ENCODE results near the gene THRAP3. TPM values are rescaled to one million over a fixed set of nuclear protein-coding genes. Genes with fewer than 3 reads are reported as not detected.

Gene THRAP3
- total RNA-seq, 1 experiment from 2014 or later, result 133 TPM

GRCh38 chr1:36349839-36350238 lies 125.6 kb downstream of the THRAP3 start:
- Histone ChIP-seq H3K4me1 (ENCODE audit: insufficient read depth, low read length, poor library complexity, severe bottlenecking) (peaks cover 19% of the 10 kb centered on the region), H3K4me3 (ENCODE audit: low read depth, low read length, poor library complexity, severe bottlenecking) (no peak overlapping the region), H3K27ac (ENCODE audit: low read depth, low read length, poor library complexity, severe bottlenecking) (no peak overlapping the region), H3K27me3 (replicated peaks; ENCODE audit: insufficient read depth, low read depth, low read length, poor library complexity) (no peaks in the 10 kb centered on the region), H3K9me3 (ENCODE audit: low read depth, low read length, poor library complexity, severe bottlenecking) (no peaks in the 10 kb centered on the region), H3K36me3 (ENCODE audit: insufficient read depth, low read length, poor library complexity, severe bottlenecking) (peaks cover 58% of the 10 kb centered on the region)
- intact Hi-C loops (cut with micrococcal nuclease; ENCODE audit: unreplicated experiment), result no loop called here
- CTCF ChIA-PET, result no interaction called here
- POLR2A ChIA-PET (ENCODE audit: low non-redundant PET), result no interaction called here
- no peak for DNase-seq (ENCODE audit: low spot score)
- no TSS peak for BruUV-seq (replicated peaks)
- no peak for TF ChIP-seq CTCF (conservative IDR thresholded peaks at IDR 0.05; ENCODE audit: low read depth, low read length)
- no peak for TF ChIP-seq EZH2 (IDR thresholded peaks at IDR 0.05; ENCODE audit: borderline replicate concordance, low read depth, low read length, poor library complexity, severe bottlenecking)

GRCh38 chr1:36350659-36351226 lies 126.5 kb downstream of the THRAP3 start:
- TF ChIP-seq EZH2 (IDR thresholded peaks at IDR 0.05; ENCODE audit: borderline replicate concordance, low read depth, low read length, poor library complexity, severe bottlenecking), result no peak
- BruUV-seq (replicated peaks), result no TSS peak
- no peaks in the 10 kb centered on the region for H3K9me3 ChIP-seq (ENCODE audit: low read depth, low read length, poor library complexity, severe bottlenecking)
- intact Hi-C loops (cut with micrococcal nuclease; ENCODE audit: unreplicated experiment), result no loop called here
- ChIA-PET CTCF (no interaction called here), POLR2A (ENCODE audit: low non-redundant PET) (no interaction called here)
- H3K4me1 ChIP-seq (ENCODE audit: insufficient read depth, low read length, poor library complexity, severe bottlenecking), result peaks cover 19% of the 10 kb centered on the region
- no peaks in the 10 kb centered on the region for H3K27me3 ChIP-seq (replicated peaks; ENCODE audit: insufficient read depth, low read depth, low read length, poor library complexity)
- peak; percentile 49 for DNase-seq (ENCODE audit: low spot score)
- H3K27ac ChIP-seq (ENCODE audit: low read depth, low read length, poor library complexity, severe bottlenecking), result peak overlapping the region; percentile 66
- no peak overlapping the region for H3K4me3 ChIP-seq (ENCODE audit: low read depth, low read length, poor library complexity, severe bottlenecking)
- peaks cover 62% of the 10 kb centered on the region for H3K36me3 ChIP-seq (ENCODE audit: insufficient read depth, low read length, poor library complexity, severe bottlenecking)

GRCh38 chr1:36351227-36351977 lies 127.2 kb downstream of the THRAP3 start:
- TF ChIP-seq EZH2 (IDR thresholded peaks at IDR 0.05; ENCODE audit: borderline replicate concordance, low read depth, low read length, poor library complexity, severe bottlenecking) (no peak), CTCF (conservative IDR thresholded peaks at IDR 0.05; ENCODE audit: low read depth, low read length) (0 out of 2 replicates have a peak, but pooled peaks have one; percentile 8)
- intact Hi-C loops (cut with micrococcal nuclease; ENCODE audit: unreplicated experiment), result no loop called here
- peak; percentile 55 for DNase-seq (ENCODE audit: low spot score)
- H3K9me3 ChIP-seq (ENCODE audit: low read depth, low read length, poor library complexity, severe bottlenecking), result no peaks in the 10 kb centered on the region
- peaks cover 63% of the 10 kb centered on the region for H3K36me3 ChIP-seq (ENCODE audit: insufficient read depth, low read length, poor library complexity, severe bottlenecking)
- POLR2A ChIA-PET (ENCODE audit: low non-redundant PET), result interaction anchor here (0.5 kb wide), 1 partner anchor 35 kb away, joined by 3 read pairs; no protein-coding TSS in a partner anchor
- no peaks in the 10 kb centered on the region for H3K27me3 ChIP-seq (replicated peaks; ENCODE audit: insufficient read depth, low read depth, low read length, poor library complexity)
- peak overlapping the region; percentile 66 for H3K27ac ChIP-seq (ENCODE audit: low read depth, low read length, poor library complexity, severe bottlenecking)
- H3K4me3 ChIP-seq (ENCODE audit: low read depth, low read length, poor library complexity, severe bottlenecking), result no peak overlapping the region
- no TSS peak for BruUV-seq (replicated peaks)
- peaks cover 19% of the 10 kb centered on the region for H3K4me1 ChIP-seq (ENCODE audit: insufficient read depth, low read length, poor library complexity, severe bottlenecking)
- CTCF ChIA-PET, result no interaction called here
